Panc1 (cell line): ENCODE data around the gene CYP3A4. TPM values are rescaled to one million over a fixed set of nuclear protein-coding genes. Genes with fewer than 3 reads are reported as not detected.

Experiments used
- ATAC-seq: fragments of 200-7000 bp; cut with Tn5 transposase; 2 replicates; pipeline ENCODE4 v1.9.1; 2020; ENCODE audit warnings: mild to moderate bottlenecking, moderate library complexity
- BruUV-seq: library from RNA; stranded (reverse); fragments of 400-500 nt; replicated peaks from 2 replicates; lab custom pipeline; 2021; lab: Mats Ljungman, UMichigan
- CTCF ChIA-PET: fragments of 300-600 bp; sonication (Branson Sonifier 250); formaldehyde crosslinking; loops from one replicate; lab custom pipeline; 2022; ENCODE audit warnings: antibody characterized with exemption; lab: Charles Lee
- POLR2A ChIA-PET: fragments of 300-600 bp; sonication (Branson Sonifier 250); formaldehyde crosslinking; loops from one replicate; lab custom pipeline; 2022; ENCODE audit warnings: antibody characterized with exemption; lab: Charles Lee
- DNase-seq: peaks from one replicate; pipeline ENCODE4 v3.0.0-alpha.2; 2010; ENCODE audit warnings: low read depth, low spot score
- H3K27ac ChIP-seq: 2 replicates; pipeline ENCODE4 v1.5.1; 2011; ENCODE audit warnings: mild to moderate bottlenecking, low read length, inconsistent platforms
- H3K27me3 ChIP-seq: fragments of 200-500 bp; sonication (Bioruptor generic); 2 replicates; pipeline ENCODE4 v1.6.0; 2014; ENCODE audit warnings: low read length, inconsistent platforms; ENCODE audit not compliant: control insufficient read depth, insufficient read depth
- H3K36me3 ChIP-seq: fragments of 200-500 bp; sonication (Bioruptor generic); 2 replicates; pipeline ENCODE4 v1.5.1; 2014; ENCODE audit warnings: inconsistent platforms, mild to moderate bottlenecking, low read length, moderate library complexity; ENCODE audit not compliant: control insufficient read depth, insufficient read depth
- H3K4me1 ChIP-seq: 2 replicates; pipeline ENCODE4 v1.5.1; 2011; ENCODE audit warnings: inconsistent platforms, mild to moderate bottlenecking, low read length, moderate library complexity; ENCODE audit not compliant: control insufficient read depth, insufficient read depth
- H3K4me3 ChIP-seq, 2 experiments: 2 replicates each; pipeline ENCODE4 v1.5.1; 2011 to 2012; ENCODE audit warnings: low read depth in 2 of 2, low read length in 2 of 2, mild to moderate bottlenecking in 2 of 2, inconsistent platforms in 1 of 2, moderate library complexity in 1 of 2
- H3K9me3 ChIP-seq: fragments of 200-500 bp; sonication (Bioruptor generic); 2 replicates; pipeline ENCODE4 v1.5.1; 2014; ENCODE audit warnings: low read depth, mild to moderate bottlenecking, inconsistent platforms, low read length, moderate library complexity; ENCODE audit not compliant: control insufficient read depth, insufficient read depth
- POLR2AphosphoS5 ChIP-seq: IDR thresholded peaks from 2 replicates; pipeline ENCODE4 v1.6.1; 2012; ENCODE audit warnings: mild to moderate bottlenecking, low read depth, low read length, moderate library complexity
- SIN3A ChIP-seq: IDR thresholded peaks from 2 replicates; pipeline ENCODE4 v1.6.1; 2012; ENCODE audit warnings: low read depth, mild to moderate bottlenecking, low read length, moderate library complexity, borderline replicate concordance; ENCODE audit not compliant: insufficient read depth
- TCF7L2 ChIP-seq: IDR thresholded peaks from 2 replicates; pipeline ENCODE4 v1.6.1; 2011; ENCODE audit warnings: mild to moderate bottlenecking, low read depth, low read length, inconsistent platforms
- in situ Hi-C: cut with HindIII; loops from 2 replicates; pipeline ENCODE4 v1.10.0; 2016; ENCODE audit warnings: low sequenced_read_pairs, low pct_unique_long_range_greater_than_20kb
- intact Hi-C: fragments of 100-400 bp; cut with micrococcal nuclease; formaldehyde crosslinking; loops from one replicate; pipeline ENCODE4 v1.10.0; 2022; ENCODE audit not compliant: unreplicated experiment
- total RNA-seq: library from RNA; stranded (reverse); gene quantifications from one replicate; pipeline ENCODE4 v1.2.1, GENCODE V29; 2021; ENCODE audit not compliant: unreplicated experiment
- TF ChIP-seq, protein P1 (sequence below): fragments of 450-650 bp; IDR thresholded peaks from 2 replicates; pipeline ENCODE4 v1.5.1; 2017; ENCODE audit warnings: mild to moderate bottlenecking
- TF ChIP-seq, protein P2 (sequence below), 2 experiments: IDR thresholded peaks; 2 replicates each; pipeline ENCODE4 v1.6.1; 2011 to 2012; ENCODE audit warnings: low read depth in 2 of 2, control low read depth in 1 of 2, low read length in 1 of 2, mild to moderate bottlenecking in 1 of 2, moderate library complexity in 1 of 2; ENCODE audit not compliant: insufficient read depth in 1 of 2

The CYP3A4 gene
- total RNA-seq, 1 experiment from 2014 or later: 0.15 TPM

DNA sequence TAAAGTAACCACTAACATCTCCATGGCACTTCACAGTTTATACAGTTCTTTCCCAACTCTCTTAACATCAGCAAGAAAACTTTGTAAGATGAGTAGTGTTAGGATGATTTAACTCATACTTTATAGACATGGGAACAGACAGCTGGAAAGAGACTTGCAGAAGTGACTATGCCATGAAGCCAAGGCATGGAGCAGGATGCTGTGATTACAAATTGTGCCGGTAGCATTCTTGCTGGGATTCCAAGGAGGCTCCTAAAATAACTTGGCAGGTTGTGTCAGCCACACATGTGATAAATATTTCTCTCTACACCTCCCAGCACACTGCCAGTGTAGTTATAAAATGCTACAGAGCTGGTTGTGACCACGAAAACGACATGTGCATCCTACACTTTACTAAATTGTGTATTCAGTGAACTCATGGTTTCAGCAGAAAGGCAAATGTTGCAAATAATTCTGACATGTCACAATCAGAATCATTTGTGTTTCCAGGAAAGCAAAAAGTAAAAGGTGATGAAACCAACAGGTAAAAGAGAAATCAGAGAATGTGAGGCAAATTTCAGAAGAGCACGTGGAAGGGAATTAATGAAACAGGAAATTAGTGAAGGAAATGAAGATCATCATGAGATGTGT is 5.6 kb upstream of the CYP3A4 start:
- intact Hi-C loops (no loop called here), in situ Hi-C loops (no loop called here)
- Histone ChIP-seq H3K36me3 (no peaks in the 10 kb centered on the region), H3K9me3 (no peaks in the 10 kb centered on the region), H3K27ac (no peak overlapping the region), H3K4me3 (no peak overlapping the region), H3K27me3 (peaks cover 8% of the 10 kb centered on the region; the same call in 1 of the 2 replicates), H3K4me1 (no peaks in the 10 kb centered on the region)
- DNase-seq (no peak), ATAC-seq (no peak)
- POLR2A ChIA-PET: no interaction called here
- TF ChIP-seq, protein P1, sequence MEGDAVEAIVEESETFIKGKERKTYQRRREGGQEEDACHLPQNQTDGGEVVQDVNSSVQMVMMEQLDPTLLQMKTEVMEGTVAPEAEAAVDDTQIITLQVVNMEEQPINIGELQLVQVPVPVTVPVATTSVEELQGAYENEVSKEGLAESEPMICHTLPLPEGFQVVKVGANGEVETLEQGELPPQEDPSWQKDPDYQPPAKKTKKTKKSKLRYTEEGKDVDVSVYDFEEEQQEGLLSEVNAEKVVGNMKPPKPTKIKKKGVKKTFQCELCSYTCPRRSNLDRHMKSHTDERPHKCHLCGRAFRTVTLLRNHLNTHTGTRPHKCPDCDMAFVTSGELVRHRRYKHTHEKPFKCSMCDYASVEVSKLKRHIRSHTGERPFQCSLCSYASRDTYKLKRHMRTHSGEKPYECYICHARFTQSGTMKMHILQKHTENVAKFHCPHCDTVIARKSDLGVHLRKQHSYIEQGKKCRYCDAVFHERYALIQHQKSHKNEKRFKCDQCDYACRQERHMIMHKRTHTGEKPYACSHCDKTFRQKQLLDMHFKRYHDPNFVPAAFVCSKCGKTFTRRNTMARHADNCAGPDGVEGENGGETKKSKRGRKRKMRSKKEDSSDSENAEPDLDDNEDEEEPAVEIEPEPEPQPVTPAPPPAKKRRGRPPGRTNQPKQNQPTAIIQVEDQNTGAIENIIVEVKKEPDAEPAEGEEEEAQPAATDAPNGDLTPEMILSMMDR: no peak
- TF ChIP-seq SIN3A (no peak), POLR2AphosphoS5 (no peak), TCF7L2 (no peak)
- TF ChIP-seq, protein P2, sequence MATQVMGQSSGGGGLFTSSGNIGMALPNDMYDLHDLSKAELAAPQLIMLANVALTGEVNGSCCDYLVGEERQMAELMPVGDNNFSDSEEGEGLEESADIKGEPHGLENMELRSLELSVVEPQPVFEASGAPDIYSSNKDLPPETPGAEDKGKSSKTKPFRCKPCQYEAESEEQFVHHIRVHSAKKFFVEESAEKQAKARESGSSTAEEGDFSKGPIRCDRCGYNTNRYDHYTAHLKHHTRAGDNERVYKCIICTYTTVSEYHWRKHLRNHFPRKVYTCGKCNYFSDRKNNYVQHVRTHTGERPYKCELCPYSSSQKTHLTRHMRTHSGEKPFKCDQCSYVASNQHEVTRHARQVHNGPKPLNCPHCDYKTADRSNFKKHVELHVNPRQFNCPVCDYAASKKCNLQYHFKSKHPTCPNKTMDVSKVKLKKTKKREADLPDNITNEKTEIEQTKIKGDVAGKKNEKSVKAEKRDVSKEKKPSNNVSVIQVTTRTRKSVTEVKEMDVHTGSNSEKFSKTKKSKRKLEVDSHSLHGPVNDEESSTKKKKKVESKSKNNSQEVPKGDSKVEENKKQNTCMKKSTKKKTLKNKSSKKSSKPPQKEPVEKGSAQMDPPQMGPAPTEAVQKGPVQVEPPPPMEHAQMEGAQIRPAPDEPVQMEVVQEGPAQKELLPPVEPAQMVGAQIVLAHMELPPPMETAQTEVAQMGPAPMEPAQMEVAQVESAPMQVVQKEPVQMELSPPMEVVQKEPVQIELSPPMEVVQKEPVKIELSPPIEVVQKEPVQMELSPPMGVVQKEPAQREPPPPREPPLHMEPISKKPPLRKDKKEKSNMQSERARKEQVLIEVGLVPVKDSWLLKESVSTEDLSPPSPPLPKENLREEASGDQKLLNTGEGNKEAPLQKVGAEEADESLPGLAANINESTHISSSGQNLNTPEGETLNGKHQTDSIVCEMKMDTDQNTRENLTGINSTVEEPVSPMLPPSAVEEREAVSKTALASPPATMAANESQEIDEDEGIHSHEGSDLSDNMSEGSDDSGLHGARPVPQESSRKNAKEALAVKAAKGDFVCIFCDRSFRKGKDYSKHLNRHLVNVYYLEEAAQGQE (IDR thresholded peaks at IDR 0.05; ENCODE audit: insufficient read depth in 1 of 2, low read depth in 2 of 2, low read length in 1 of 2): no peak
- no TSS peak for BruUV-seq
- CTCF ChIA-PET: no interaction called here

DNA sequence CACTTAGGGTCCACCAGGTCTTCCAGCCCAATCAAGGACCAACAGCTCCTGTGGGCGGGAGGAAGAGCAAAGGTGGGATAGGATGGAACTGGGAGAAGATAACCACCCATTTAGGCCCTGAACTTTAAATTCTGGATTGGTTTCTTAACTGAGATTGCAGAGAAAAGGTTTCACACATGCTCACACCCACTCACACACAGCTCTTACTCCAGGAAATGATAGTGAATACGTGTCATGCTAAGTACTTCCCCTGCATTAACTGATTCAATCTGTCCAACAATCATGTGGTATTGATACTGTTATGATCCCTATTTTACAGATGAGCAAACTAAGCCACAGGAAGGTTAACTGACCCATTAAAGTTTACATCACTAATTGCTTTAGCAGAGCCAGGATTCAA is 4.6 kb upstream of the CYP3A4 start:
- intact Hi-C loops: no loop called here
- ChIA-PET CTCF (no interaction called here), POLR2A (no interaction called here)
- H3K9me3 ChIP-seq: no peaks in the 10 kb centered on the region
- no peak for DNase-seq
- TF ChIP-seq TCF7L2 (no peak), SIN3A (no peak), POLR2AphosphoS5 (no peak)
- TF ChIP-seq, protein P2 (IDR thresholded peaks at IDR 0.05; ENCODE audit: insufficient read depth in 1 of 2, low read depth in 2 of 2, low read length in 1 of 2): no peak
- TF ChIP-seq, protein P1: no peak
- no peak overlapping the region for H3K27ac ChIP-seq
- in situ Hi-C loops: no loop called here
- H3K36me3 ChIP-seq: no peaks in the 10 kb centered on the region
- ATAC-seq: no peak
- no TSS peak for BruUV-seq
- no peaks in the 10 kb centered on the region for H3K4me1 ChIP-seq
- no peak overlapping the region for H3K4me3 ChIP-seq
- peaks cover 8% of the 10 kb centered on the region; the same call in 1 of the 2 replicates for H3K27me3 ChIP-seq
